GM12891 (cell line): ENCODE measurements around the gene HNRNPLL.

ENCODE experiments used
- POLR2A ChIP-seq: IDR thresholded peaks from 2 replicates; pipeline ENCODE4 v1.6.1; 2011; ENCODE audit warnings: low read depth, low read length, control low read depth
- POLR2AphosphoS5 ChIP-seq: IDR thresholded peaks from 2 replicates; pipeline ENCODE4 v1.6.1; 2011; ENCODE audit warnings: low read depth, low read length, control low read depth
- SPI1 ChIP-seq: IDR thresholded peaks from 2 replicates; pipeline ENCODE4 v1.6.1; 2011; ENCODE audit warnings: low read depth, low read length, control low read depth
- TAF1 ChIP-seq: IDR thresholded peaks from 2 replicates; pipeline ENCODE4 v1.6.1; 2011; ENCODE audit warnings: low read depth, low read length, control low read depth

- TF ChIP-seq POLR2A (no peak), POLR2AphosphoS5 (no peak), TAF1 (no peak), SPI1 (no peak)
Observed at GRCh38 chr2:38650012-38650411, 47.3 kb upstream of the HNRNPLL start.
